HEK293 (cell line): ENCODE results near the gene DCDC2.

Source experiments
- KLF9 ChIP-seq: fragments of 450-650 bp; formaldehyde crosslinking; IDR thresholded peaks from 2 replicates; pipeline ENCODE4 v1.5.1; 2016; ENCODE audit warnings: missing biosample characterization, missing genetic modification characterization, low read depth
- ZBTB1 ChIP-seq: fragments of 450-650 bp; formaldehyde crosslinking; IDR thresholded peaks from 2 replicates; pipeline ENCODE4 v1.5.1; 2016; ENCODE audit warnings: missing biosample characterization, missing genetic modification characterization
- ZBTB21 ChIP-seq: fragments of 450-650 bp; formaldehyde crosslinking; IDR thresholded peaks from 2 replicates; pipeline ENCODE4 v1.5.1; 2017; ENCODE audit warnings: missing biosample characterization, missing genetic modification characterization
- ZNF140 ChIP-seq: fragments of 450-650 bp; formaldehyde crosslinking; IDR thresholded peaks from 2 replicates; pipeline ENCODE4 v1.5.1; 2016; ENCODE audit warnings: missing biosample characterization, missing genetic modification characterization
- ZNF211 ChIP-seq: fragments of 450-650 bp; formaldehyde crosslinking; IDR thresholded peaks from 2 replicates; pipeline ENCODE4 v1.5.1; 2016; ENCODE audit warnings: low read depth, missing biosample characterization, missing genetic modification characterization
- ZNF23 ChIP-seq: fragments of 450-650 bp; formaldehyde crosslinking; IDR thresholded peaks from 2 replicates; pipeline ENCODE4 v1.5.1; 2016; ENCODE audit warnings: missing biosample characterization, missing genetic modification characterization, borderline replicate concordance
- ZNF274 ChIP-seq, 2 experiments: fragments of 200-500 bp in 1 of 2; fragments of 450-650 bp in 1 of 2; sonication (Bioruptor generic) in 1 of 2; formaldehyde crosslinking in 1 of 2; IDR thresholded peaks; 2 replicates each; pipeline versions ENCODE4 v1.5.1 to v1.6.1; 2014 to 2016; ENCODE audit warnings: borderline replicate concordance in 1 of 2, inconsistent platforms in 1 of 2, low read length in 1 of 2, missing biosample characterization in 1 of 2, missing genetic modification characterization in 1 of 2
- ZNF354C ChIP-seq: fragments of 450-650 bp; formaldehyde crosslinking; IDR thresholded peaks from 2 replicates; pipeline ENCODE4 v1.5.1; 2016; ENCODE audit warnings: missing biosample characterization, missing genetic modification characterization, low read depth, borderline replicate concordance
- ZNF561 ChIP-seq: fragments of 450-650 bp; IDR thresholded peaks from 2 replicates; pipeline ENCODE4 v1.5.1; 2018; ENCODE audit warnings: missing biosample characterization, missing genetic modification characterization, borderline replicate concordance
- TF ChIP-seq, protein P1 (sequence below): fragments of 450-650 bp; formaldehyde crosslinking; IDR thresholded peaks from 2 replicates; pipeline ENCODE4 v1.5.1; 2016; ENCODE audit warnings: missing biosample characterization, missing genetic modification characterization
- TF ChIP-seq, protein P2 (sequence below): fragments of 450-650 bp; formaldehyde crosslinking; optimal IDR thresholded peaks from 2 replicates; pipeline ENCODE3; 2016; ENCODE audit warnings: missing biosample characterization, mild to moderate bottlenecking, missing genetic modification characterization
- TF ChIP-seq, protein P3 (sequence below): fragments of 450-650 bp; formaldehyde crosslinking; IDR thresholded peaks from 2 replicates; pipeline ENCODE4 v1.5.1; 2016; ENCODE audit warnings: missing biosample characterization, missing genetic modification characterization

DNA sequence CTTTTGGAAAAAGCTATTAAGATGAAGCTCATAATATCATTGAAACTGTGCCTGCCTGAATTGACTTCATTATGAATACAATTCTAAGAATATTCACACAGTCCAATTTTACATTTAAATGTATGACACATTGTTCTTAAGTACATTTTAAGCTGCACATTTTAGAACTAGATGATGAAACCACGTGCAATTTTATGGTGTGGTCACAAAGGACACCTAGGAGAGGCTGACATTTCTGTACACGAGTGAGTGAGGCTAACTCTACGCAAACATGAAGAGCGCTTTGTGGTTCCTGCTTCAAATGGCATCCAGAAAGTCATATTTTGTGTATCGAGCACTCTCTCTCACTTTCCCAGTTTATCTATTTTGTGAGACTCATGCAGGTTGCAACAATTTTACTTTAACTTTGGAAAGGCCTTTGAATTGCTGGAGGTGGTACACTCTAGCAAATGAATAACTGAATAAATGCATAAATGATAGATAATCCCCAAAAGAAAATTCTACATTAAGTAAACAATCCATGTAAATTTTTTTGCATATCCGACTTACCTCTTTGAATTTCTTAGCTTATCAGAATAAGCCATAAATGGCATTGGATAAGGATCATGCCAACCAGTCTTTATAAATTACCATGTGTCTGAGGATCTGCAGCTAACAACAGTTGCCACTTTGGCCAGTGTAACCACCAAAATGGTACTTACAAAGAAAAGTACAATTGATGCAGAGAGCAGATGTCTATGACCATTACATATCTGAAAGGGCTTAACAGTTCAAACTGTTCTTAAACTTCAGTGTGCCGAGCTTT lies 134.5 kb downstream of the DCDC2 start:
- TF ChIP-seq, protein P1, sequence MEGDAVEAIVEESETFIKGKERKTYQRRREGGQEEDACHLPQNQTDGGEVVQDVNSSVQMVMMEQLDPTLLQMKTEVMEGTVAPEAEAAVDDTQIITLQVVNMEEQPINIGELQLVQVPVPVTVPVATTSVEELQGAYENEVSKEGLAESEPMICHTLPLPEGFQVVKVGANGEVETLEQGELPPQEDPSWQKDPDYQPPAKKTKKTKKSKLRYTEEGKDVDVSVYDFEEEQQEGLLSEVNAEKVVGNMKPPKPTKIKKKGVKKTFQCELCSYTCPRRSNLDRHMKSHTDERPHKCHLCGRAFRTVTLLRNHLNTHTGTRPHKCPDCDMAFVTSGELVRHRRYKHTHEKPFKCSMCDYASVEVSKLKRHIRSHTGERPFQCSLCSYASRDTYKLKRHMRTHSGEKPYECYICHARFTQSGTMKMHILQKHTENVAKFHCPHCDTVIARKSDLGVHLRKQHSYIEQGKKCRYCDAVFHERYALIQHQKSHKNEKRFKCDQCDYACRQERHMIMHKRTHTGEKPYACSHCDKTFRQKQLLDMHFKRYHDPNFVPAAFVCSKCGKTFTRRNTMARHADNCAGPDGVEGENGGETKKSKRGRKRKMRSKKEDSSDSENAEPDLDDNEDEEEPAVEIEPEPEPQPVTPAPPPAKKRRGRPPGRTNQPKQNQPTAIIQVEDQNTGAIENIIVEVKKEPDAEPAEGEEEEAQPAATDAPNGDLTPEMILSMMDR (tag by site-specific recombination), result no peak
- TF ChIP-seq ZNF561 (tag by site-specific recombination), result no peak
- TF ChIP-seq ZNF211 (tag by site-specific recombination), result no peak
- no peak for TF ChIP-seq ZNF274 (IDR thresholded peaks at IDR 0.05; ENCODE audit: low read length)
- no peak for TF ChIP-seq ZNF274 (tag by site-specific recombination; IDR thresholded peaks at IDR 0.05; ENCODE audit: borderline replicate concordance)
- TF ChIP-seq ZNF140 (tag by site-specific recombination), result no peak
- TF ChIP-seq ZBTB21 (tag by site-specific recombination), result no peak
- TF ChIP-seq, protein P2, sequence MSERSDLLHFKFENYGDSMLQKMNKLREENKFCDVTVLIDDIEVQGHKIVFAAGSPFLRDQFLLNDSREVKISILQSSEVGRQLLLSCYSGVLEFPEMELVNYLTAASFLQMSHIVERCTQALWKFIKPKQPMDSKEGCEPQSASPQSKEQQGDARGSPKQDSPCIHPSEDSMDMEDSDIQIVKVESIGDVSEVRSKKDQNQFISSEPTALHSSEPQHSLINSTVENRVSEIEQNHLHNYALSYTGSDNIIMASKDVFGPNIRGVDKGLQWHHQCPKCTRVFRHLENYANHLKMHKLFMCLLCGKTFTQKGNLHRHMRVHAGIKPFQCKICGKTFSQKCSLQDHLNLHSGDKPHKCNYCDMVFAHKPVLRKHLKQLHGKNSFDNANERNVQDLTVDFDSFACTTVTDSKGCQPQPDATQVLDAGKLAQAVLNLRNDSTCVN (tag by site-specific recombination), result no peak
- TF ChIP-seq KLF9 (tag by site-specific recombination), result no peak
- TF ChIP-seq ZNF354C (tag by site-specific recombination), result no peak
- no peak for TF ChIP-seq ZNF23 (tag by site-specific recombination)
- TF ChIP-seq, protein P3, sequence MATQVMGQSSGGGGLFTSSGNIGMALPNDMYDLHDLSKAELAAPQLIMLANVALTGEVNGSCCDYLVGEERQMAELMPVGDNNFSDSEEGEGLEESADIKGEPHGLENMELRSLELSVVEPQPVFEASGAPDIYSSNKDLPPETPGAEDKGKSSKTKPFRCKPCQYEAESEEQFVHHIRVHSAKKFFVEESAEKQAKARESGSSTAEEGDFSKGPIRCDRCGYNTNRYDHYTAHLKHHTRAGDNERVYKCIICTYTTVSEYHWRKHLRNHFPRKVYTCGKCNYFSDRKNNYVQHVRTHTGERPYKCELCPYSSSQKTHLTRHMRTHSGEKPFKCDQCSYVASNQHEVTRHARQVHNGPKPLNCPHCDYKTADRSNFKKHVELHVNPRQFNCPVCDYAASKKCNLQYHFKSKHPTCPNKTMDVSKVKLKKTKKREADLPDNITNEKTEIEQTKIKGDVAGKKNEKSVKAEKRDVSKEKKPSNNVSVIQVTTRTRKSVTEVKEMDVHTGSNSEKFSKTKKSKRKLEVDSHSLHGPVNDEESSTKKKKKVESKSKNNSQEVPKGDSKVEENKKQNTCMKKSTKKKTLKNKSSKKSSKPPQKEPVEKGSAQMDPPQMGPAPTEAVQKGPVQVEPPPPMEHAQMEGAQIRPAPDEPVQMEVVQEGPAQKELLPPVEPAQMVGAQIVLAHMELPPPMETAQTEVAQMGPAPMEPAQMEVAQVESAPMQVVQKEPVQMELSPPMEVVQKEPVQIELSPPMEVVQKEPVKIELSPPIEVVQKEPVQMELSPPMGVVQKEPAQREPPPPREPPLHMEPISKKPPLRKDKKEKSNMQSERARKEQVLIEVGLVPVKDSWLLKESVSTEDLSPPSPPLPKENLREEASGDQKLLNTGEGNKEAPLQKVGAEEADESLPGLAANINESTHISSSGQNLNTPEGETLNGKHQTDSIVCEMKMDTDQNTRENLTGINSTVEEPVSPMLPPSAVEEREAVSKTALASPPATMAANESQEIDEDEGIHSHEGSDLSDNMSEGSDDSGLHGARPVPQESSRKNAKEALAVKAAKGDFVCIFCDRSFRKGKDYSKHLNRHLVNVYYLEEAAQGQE (tag by site-specific recombination), result no peak
- TF ChIP-seq ZBTB1, result no peak
